ENCODE data around the gene C1QTNF6.

Gene C1QTNF6

GRCh38 chr22:37156686-37157435 lies 31.2 kb downstream of the C1QTNF6 start:
- no peak for DNase-seq

- no peak for DNase-seq
Measured at GRCh38 chr22:37155971-37156370, 32.1 kb downstream of the C1QTNF6 start.

- no peak for DNase-seq
Measured at GRCh38 chr22:37154925-37155712, 32.9 kb downstream of the C1QTNF6 start.

- no peak for DNase-seq
Measured at GRCh38 chr22:37153901-37154300, 34.1 kb downstream of the C1QTNF6 start.

GRCh38 chr22:37151401-37151800 lies 36.6 kb downstream of the C1QTNF6 start:
- no peak for DNase-seq

- DNase-seq, result no peak
Measured at GRCh38 chr22:37150701-37151100, 37.3 kb downstream of the C1QTNF6 start.

GRCh38 chr22:37148742-37149665 lies 39.0 kb downstream of the C1QTNF6 start:
- no peak for DNase-seq

GRCh38 chr22:37148031-37148651 lies 39.9 kb downstream of the C1QTNF6 start:
- DNase-seq, result no peak

- DNase-seq, result no peak
Measured at GRCh38 chr22:37147186-37147990, 40.7 kb downstream of the C1QTNF6 start.

GRCh38 chr22:37146507-37147180 lies 41.4 kb downstream of the C1QTNF6 start:
- DNase-seq, result no peak

GRCh38 chr22:37146051-37146385 lies 42.0 kb downstream of the C1QTNF6 start:
- no peak for DNase-seq

- DNase-seq, result no peak
Measured at GRCh38 chr22:37145180-37146050, 42.6 kb downstream of the C1QTNF6 start.

GRCh38 chr22:37144180-37144554 lies 43.9 kb downstream of the C1QTNF6 start:
- DNase-seq, result no peak

GRCh38 chr22:37141971-37142370 lies 46.1 kb downstream of the C1QTNF6 start:
- no peak for DNase-seq

GRCh38 chr22:37141476-37141875 lies 46.6 kb downstream of the C1QTNF6 start:
- DNase-seq, result no peak

GRCh38 chr22:37140686-37141323 lies 47.2 kb downstream of the C1QTNF6 start:
- no peak for DNase-seq

- DNase-seq, result no peak
Measured at GRCh38 chr22:37139762-37140161, 48.3 kb downstream of the C1QTNF6 start.

- no peak for DNase-seq
Measured at GRCh38 chr22:37138849-37139561, 49.0 kb downstream of the C1QTNF6 start.

Measured in NCI-H526 treated with DMSO at 0.1 percent for 48 hours (cell line).